NK-92 treated with Interleukin-12 subunit alpha and Interleukin-12 subunit beta, amount 100 ng/mL, for 24 hours (cell line): Measurements from ENCODE around the gene ATE1.
"Not testable (repeated sequence)": the region's sequence is repeated elsewhere in the genome, so short reads cannot be mapped to it uniquely, and the experiment has no call there.

Source experiments
- DNase-seq: peaks from one replicate; lab custom pipeline; 2025; lab: John Stamatoyannopoulos, UW

The ATE1 gene

GRCh38 chr10:121927841-121928527, at the start of gene ATE1:
Gene ATE1 (minus strand): TSS chr10:121928031. CDS start chr10:121927949, 82 bp downstream.
- DNase-seq: peak; percentile 70

GRCh38 chr10:121976607-121977006, 48.8 kb upstream of the ATE1 start:
- DNase-seq: no peak

GRCh38 chr10:121975295-121976086, 47.7 kb upstream of the ATE1 start:
- DNase-seq: no peak

- peak; percentile 46 for DNase-seq
Observed at GRCh38 chr10:121974535-121975294, 46.9 kb upstream of the ATE1 start, which contains the start of gene NSMCE4A. Gene NSMCE4A (minus strand): TSS chr10:121975217. CDS start chr10:121975165, 52 bp downstream.

DNA sequence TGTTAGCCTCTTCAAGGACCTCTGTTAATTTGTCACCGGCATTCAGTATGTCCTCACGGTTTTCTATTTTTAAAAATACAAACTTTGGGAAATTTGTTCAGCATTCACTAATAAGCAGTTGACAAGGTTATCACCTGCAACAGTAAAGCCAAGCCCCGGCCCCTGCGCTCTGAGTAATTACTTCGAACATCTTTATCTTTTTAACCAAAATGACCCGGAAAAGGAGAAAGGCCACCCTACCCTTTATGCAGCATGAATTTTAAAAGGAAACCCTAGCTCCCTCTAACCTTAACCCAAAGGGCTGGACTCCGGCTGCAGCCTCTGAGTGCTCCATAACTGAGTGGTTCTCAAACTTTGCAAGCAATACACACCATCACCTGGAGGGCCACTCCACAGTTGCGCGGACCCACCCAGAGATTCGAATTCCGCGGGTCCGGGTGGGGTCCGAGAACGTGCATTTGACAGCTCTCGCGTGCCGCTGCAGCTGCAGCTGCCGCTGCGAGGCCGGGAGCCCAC, 46.2 kb upstream of the ATE1 start:
- no peak for DNase-seq

DNA sequence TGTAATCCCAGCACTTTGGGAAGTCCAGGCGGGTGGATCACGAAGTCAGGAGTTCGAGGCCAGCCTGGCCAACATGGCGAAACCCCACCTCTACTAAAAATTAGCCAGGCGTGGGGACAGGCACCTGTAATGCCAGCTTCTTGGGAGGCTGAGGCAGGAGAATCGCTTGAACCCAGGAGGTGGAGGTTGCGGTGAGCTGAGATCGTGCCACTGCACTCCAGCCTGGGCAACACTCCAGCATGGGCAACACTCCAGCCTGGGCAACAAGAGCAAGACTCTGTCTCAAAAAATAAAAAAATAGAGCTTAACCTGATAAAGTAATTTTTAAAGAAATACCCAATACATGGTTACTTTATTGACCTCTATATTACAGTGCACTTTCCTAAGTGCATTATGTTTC, 41.3 kb upstream of the ATE1 start:
- not testable (repeated sequence) for DNase-seq

- DNase-seq: no peak
Observed at GRCh38 chr10:121965996-121966395, 38.2 kb upstream of the ATE1 start.

DNA sequence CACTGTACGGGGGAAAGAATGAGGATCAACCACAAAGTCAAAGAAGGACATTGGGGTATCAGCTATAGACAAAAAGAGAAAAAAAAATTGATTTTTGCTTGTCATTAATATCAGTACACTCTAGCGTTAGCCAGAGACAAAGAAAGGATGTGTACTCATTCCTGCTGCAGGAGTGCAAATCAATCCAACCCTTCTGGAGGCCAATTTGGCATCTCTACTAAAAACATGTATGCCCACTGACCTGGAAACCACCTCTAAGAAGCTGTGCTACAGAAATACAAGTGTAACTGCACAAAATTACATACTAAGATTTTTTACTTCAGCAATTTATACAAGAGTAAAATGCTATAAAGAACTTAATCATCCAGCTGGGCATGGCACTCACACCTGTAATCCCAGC, 33.6 kb upstream of the ATE1 start:
- DNase-seq: no peak

GRCh38 chr10:121959671-121960070, 31.8 kb upstream of the ATE1 start:
- no peak for DNase-seq

DNA sequence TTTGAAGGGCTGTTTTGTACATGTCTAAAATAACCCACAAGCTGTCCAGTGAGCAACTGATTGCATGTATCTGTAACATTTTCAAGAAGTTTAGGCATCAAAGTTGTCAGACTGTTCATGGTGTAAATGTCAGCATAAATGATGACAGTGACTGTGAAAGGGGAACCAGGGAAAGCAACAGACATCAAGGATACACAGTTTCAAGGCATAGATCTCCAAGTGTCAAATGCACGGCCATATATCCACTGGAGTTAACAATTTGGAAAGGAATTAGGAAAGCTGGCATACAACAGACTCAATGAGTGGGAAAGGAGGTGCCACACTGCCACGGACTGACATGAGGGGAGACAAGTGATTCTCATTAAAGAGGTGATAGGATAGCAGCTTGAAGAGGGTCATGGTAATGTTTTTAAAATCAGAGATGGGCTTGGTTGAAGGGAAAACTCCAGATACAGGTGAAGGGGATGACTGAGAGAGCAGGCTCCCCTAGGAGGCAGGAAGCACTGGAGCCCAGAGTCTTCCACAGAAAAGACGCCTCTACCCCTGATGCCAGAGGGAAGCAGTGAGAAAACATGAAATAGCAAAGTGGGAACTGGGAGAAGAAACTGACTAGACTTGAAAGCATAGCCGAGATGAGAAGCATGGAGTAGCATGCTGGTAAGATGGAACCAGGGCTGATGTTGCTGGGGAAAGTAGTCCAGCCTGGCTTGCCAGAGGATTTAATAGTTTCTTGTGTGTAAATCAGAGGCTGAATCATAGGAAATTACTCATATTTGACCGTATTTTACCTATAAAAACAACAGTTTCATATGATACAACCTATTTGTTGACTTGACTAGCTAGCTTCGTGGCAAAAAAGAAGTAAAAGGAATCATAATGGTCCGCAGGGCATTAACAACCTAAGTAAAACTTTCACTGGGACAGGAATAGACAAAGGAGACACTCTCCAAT, 28.6 kb upstream of the ATE1 start:
- no peak for DNase-seq

DNA sequence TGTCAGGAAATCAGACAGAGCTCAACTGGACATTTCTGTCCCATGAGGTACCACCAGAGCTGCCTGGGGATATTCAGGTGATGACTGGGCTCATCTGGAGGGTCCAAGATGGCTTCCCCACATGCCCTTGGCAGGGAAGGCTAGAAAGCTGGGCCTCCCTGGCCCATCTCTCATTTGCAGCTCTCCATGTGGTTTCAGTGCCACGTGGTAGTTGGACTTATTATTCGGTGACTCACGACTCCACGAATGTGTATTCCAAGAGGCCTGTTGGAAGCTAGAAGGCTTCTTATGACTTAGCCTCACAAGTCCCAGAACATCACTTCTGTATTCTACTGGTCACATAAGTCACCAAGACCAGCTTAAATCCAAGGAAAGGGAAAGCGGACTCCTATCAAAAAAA, 24.4 kb upstream of the ATE1 start:
- DNase-seq: no peak

- DNase-seq: no peak
Observed at GRCh38 chr10:121949451-121949850, 21.6 kb upstream of the ATE1 start.

DNA sequence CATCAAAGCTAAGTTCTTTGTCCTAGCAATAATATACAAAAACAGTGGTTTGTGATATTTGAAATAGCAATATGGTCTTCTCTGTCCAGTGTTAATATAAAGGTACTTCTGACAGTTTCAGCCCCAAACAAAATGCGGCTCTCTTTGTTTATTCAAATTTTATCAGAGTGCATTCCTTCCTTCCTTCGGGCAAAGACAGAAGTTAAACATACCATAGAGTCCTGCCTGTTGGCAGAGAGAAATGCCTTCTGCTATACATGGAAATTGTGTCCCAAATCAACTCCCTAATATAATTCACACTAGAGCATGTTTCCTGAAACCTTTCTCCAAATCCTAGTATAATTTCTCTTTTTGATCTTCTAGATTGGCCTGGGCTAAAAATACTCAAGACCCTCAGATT, 21.2 kb upstream of the ATE1 start:
- DNase-seq: no peak

DNA sequence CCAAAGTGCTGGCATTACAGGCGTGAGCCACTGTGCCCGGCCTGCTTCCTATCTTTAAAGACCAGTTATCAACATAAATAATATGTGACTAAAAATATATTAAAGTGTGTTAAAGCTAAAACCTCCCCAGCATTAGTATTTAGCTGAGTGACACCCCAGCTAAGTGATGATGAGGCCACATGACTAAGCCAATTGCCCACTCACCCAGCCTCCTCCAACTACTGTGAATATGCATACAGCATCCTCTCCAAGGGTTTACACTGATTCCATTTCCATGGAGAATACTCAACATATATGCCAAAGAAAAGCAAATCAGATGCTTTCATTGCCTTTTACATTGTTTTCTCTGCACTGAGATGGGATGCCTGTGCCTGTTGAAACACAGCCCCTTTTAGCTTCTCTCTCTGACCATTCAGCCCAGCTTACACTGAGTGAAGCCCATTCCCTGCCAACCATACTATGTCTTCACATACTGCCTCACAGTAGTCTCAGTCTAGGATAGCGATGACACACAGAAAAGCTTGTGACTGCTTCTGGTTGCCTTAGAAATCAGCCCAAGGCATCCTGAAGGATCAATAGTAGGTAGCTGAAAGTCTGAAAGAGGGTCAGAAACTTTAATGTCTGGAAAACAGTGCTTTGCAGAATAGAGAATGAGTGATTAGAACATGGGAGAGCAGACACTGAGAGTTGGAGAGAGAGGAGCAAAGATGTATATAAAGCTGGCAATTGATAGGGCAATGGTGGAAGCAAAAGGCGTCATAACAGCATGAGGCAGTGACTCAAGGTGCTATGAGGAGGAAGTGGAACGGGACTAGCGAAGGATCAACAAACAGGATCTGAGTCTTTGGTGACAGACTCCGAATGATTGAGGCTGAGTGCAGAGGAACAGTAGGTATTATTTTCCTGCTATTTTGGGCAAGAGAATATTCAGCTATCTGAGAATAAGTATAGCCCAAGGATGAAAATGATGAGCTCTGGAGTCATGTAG, 19.8 kb upstream of the ATE1 start:
- no peak for DNase-seq

GRCh38 chr10:121942749-121943416, 15.1 kb upstream of the ATE1 start:
- no peak for DNase-seq

- DNase-seq: no peak
Observed at GRCh38 chr10:121941532-121941931, 13.7 kb upstream of the ATE1 start.

- DNase-seq: no peak
Observed at GRCh38 chr10:121936295-121936694, 8.5 kb upstream of the ATE1 start.

GRCh38 chr10:121935702-121936101, 7.9 kb upstream of the ATE1 start:
- DNase-seq: no peak
